ENCODE data around the gene CACNA1A.

The CACNA1A gene

GRCh38 chr19:13163609-13164342, 342.5 kb downstream of the CACNA1A start:
- peak; percentile 31 for DNase-seq (ENCODE audit: low read depth)

GRCh38 chr19:13162724-13163608, 343.3 kb downstream of the CACNA1A start:
- DNase-seq (ENCODE audit: low read depth), result peak; percentile 67

GRCh38 chr19:13160557-13160956, 345.7 kb downstream of the CACNA1A start:
- DNase-seq (ENCODE audit: low read depth), result no peak

GRCh38 chr19:13159713-13160112, 346.6 kb downstream of the CACNA1A start:
- no peak for DNase-seq (ENCODE audit: low read depth)

Measured in activated T-cell treated with anti-CD3 and anti-CD28 coated beads for 1 hour (primary cell).